HepG2 (cell line): ENCODE results near the gene KRTAP6-1.

Source experiments
- BRCA1 ChIP-seq: sonication (generic); formaldehyde crosslinking; IDR thresholded peaks from 2 replicates; pipeline ENCODE4 v1.4.0; 2020; ENCODE audit warnings: missing genetic modification reagents
- CHD4 ChIP-seq: fragments of 200-600 bp; sonication (generic); IDR thresholded peaks from 2 replicates; pipeline ENCODE4 v1.7.0; 2017; ENCODE audit warnings: mild to moderate bottlenecking, low read length, borderline replicate concordance
- EZH2 ChIP-seq: conservative IDR thresholded peaks from 2 replicates; pipeline ENCODE4 v1.6.1; 2012; ENCODE audit warnings: mild to moderate bottlenecking, low read depth, low read length, moderate library complexity
- NBN ChIP-seq: fragments of 450-650 bp; conservative IDR thresholded peaks from 2 replicates; pipeline ENCODE4 v1.6.1; 2017
- NR2F1 ChIP-seq, 2 experiments: fragments of 450-650 bp in 1 of 2; formaldehyde crosslinking in 1 of 2; IDR thresholded peaks; 2 replicates each; pipeline versions ENCODE4 v1.5.0 to v1.6.1; 2016 to 2020; ENCODE audit warnings: mild to moderate bottlenecking in 1 of 2, missing compliant biosample characterization in 1 of 2, missing genetic modification reagents in 1 of 2, moderate library complexity in 1 of 2
- PAWR ChIP-seq: sonication (generic); formaldehyde crosslinking; IDR thresholded peaks from 2 replicates; pipeline ENCODE4 v1.4.0; 2020; ENCODE audit warnings: missing genetic modification reagents, mild to moderate bottlenecking, borderline replicate concordance
- POLR2AphosphoS5 ChIP-seq: IDR thresholded peaks from 2 replicates; pipeline ENCODE4 v1.6.1; 2012; ENCODE audit warnings: low read depth, low read length
- SIN3A ChIP-seq: IDR thresholded peaks from 2 replicates; pipeline ENCODE4 v1.6.1; 2011; ENCODE audit warnings: low read depth, mild to moderate bottlenecking, control low read depth, low read length, borderline replicate concordance
- SMC3 ChIP-seq: IDR thresholded peaks from 2 replicates; pipeline ENCODE4 v1.6.1; 2011; ENCODE audit warnings: low read length, improper control_type of control experiment
- TCF7 ChIP-seq: sonication (generic); IDR thresholded peaks from 2 replicates; pipeline ENCODE4 v1.6.1; 2016; ENCODE audit warnings: antibody characterized with exemption, low read depth
- ZNF766 ChIP-seq: sonication (generic); formaldehyde crosslinking; IDR thresholded peaks from 2 replicates; pipeline ENCODE4 v1.5.0; 2020; ENCODE audit warnings: missing genetic modification reagents, borderline replicate concordance
- ZNF781 ChIP-seq: sonication (generic); formaldehyde crosslinking; IDR thresholded peaks from 2 replicates; pipeline ENCODE4 v1.5.1; 2020; ENCODE audit warnings: borderline replicate concordance, mild to moderate bottlenecking, missing genetic modification reagents; ENCODE audit errors: not compliant biosample characterization
- TF ChIP-seq, protein P1 (sequence below): sonication (generic); formaldehyde crosslinking; IDR thresholded peaks from 2 replicates; pipeline ENCODE4 v1.5.0; 2020; ENCODE audit warnings: mild to moderate bottlenecking, missing genetic modification reagents, moderate library complexity

DNA sequence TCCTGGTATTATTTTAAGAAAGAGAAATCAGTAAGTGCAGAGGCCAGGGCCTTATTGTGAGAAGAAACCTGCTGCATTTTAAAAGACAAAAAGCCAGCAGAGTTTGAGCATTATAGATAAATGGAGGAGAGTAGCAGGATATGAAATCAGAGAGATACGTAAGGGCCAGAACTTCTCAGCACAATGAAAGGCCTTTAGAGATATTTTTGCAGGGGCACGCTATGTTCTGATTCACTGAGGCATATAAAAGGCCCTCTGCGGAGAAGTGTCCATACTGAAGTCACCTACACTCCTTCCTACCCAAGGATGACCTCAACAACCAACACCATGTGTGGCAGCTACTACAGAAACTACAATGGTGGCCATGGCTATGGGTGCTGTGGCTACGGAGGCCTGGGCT, 21.6 kb downstream of the KRTAP6-1 start, which contains the start of gene KRTAP6-3:
- TF ChIP-seq ZNF781 (no peak), PAWR (CRISPR knock-in tag) (no peak), SIN3A (no peak), NBN (no peak), CHD4 (no peak), TCF7 (no peak), BRCA1 (CRISPR knock-in tag) (no peak), ZNF766 (CRISPR knock-in tag) (no peak), EZH2 (no peak), NR2F1 (CRISPR knock-in tag; IDR thresholded peaks at IDR 0.05) (no peak), SMC3 (no peak), POLR2AphosphoS5 (no peak)
- TF ChIP-seq, protein P1, sequence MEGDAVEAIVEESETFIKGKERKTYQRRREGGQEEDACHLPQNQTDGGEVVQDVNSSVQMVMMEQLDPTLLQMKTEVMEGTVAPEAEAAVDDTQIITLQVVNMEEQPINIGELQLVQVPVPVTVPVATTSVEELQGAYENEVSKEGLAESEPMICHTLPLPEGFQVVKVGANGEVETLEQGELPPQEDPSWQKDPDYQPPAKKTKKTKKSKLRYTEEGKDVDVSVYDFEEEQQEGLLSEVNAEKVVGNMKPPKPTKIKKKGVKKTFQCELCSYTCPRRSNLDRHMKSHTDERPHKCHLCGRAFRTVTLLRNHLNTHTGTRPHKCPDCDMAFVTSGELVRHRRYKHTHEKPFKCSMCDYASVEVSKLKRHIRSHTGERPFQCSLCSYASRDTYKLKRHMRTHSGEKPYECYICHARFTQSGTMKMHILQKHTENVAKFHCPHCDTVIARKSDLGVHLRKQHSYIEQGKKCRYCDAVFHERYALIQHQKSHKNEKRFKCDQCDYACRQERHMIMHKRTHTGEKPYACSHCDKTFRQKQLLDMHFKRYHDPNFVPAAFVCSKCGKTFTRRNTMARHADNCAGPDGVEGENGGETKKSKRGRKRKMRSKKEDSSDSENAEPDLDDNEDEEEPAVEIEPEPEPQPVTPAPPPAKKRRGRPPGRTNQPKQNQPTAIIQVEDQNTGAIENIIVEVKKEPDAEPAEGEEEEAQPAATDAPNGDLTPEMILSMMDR (CRISPR knock-in tag): no peak
